Dendritic cell treated with granulocyte-macrophage colony-stimulating factor and Interleukin-4, amounts not matched to agents 40 ng/mL and 50 ng/mL, for 4 days (primary cell): ENCODE results near the gene NOL3.

Experiments
- H3K27ac Mint-ChIP-seq: one replicate; pipeline ENCODE4 v1.8.0; 2022; ENCODE audit warnings: mild to moderate bottlenecking, mixed read lengths
- H3K27me3 Mint-ChIP-seq: one replicate; pipeline ENCODE4 v1.8.0; 2022; ENCODE audit warnings: mild to moderate bottlenecking, mixed read lengths
- H3K36me3 Mint-ChIP-seq: one replicate; pipeline ENCODE4 v1.8.0; 2022; ENCODE audit warnings: low read depth, mixed read lengths
- H3K4me1 Mint-ChIP-seq: one replicate; pipeline ENCODE4 v1.8.0; 2022; ENCODE audit warnings: low read depth, mixed read lengths
- H3K4me3 Mint-ChIP-seq: one replicate; pipeline ENCODE4 v1.8.0; 2022; ENCODE audit warnings: mild to moderate bottlenecking, moderate library complexity, mixed read lengths
- H3K9me3 Mint-ChIP-seq: one replicate; pipeline ENCODE4 v1.8.0; 2022; ENCODE audit warnings: mixed read lengths
- intact Hi-C: fragments of 100-400 bp; cut with micrococcal nuclease; formaldehyde crosslinking; loops from one replicate; pipeline ENCODE4 v1.15.0; 2022

Gene NOL3

GRCh38 chr16:67149276-67150046, 20.9 kb upstream of the NOL3 start:
- Mint-ChIP-seq H3K4me3 (no peak overlapping the region), H3K9me3 (no peaks in the 10 kb centered on the region), H3K4me1 (peaks cover 9% of the 10 kb centered on the region), H3K27me3 (peaks cover 60% of the 10 kb centered on the region), H3K36me3 (peaks cover 68% of the 10 kb centered on the region), H3K27ac (no peak overlapping the region)
- intact Hi-C loops, result loop anchor here (10.0 kb wide), 1 partner anchor 45 kb away; the partner anchor contains the start of gene PHAF1

DNA sequence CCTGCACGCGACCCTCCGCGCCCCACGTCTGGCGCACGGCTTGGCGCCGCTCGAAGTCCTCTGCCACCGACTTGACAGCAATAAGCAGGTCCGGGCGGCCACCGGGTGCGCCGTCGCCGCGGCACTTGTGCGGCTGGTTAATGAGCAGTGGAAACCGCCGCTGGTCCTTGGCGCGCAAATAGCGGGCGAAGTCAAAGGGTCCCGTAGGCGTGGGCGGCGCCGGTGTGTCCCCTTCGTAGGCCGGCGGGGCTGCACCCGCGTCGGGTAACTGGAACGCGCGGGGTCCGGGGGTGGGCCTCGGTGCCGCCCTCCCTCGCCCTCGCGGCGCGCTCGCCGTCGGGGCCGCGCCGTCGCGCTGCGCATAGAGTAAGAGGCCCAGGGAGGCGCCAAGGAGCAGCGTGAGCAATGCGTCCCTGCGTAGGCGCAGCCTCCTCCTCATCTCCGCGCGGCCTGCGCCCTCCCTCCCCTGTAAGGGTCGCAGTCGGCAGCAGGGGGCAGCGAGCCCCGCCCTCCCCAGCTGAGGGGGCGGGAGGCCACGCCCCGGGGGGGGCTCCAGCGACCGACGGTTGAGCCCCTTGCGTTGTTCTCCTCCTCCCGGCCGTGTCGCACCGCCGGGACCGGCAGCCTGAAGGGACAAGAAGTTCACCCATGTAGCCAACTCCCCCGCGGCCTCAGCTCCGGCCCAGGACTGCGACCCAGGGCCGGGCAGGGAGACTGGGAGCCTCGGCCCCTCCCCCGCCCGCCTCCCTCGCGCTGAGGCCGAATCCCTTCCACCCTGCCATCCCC, 20.1 kb upstream of the NOL3 start:
- H3K27ac Mint-ChIP-seq, result no peak overlapping the region
- H3K4me3 Mint-ChIP-seq, result peak overlapping the region; percentile 65
- intact Hi-C loops, result loop anchor here (10.0 kb wide), 1 partner anchor 45 kb away; the partner anchor contains the start of gene PHAF1
- peaks cover 65% of the 10 kb centered on the region for H3K36me3 Mint-ChIP-seq
- H3K9me3 Mint-ChIP-seq, result no peaks in the 10 kb centered on the region
- peaks cover 12% of the 10 kb centered on the region for H3K4me1 Mint-ChIP-seq
- H3K27me3 Mint-ChIP-seq, result peaks cover 67% of the 10 kb centered on the region

GRCh38 chr16:67150833-67151396, 19.4 kb upstream of the NOL3 start, which contains the start of gene B3GNT9:
TSS of gene B3GNT9 (minus strand) at chr16:67150998. CDS start at chr16:67150485, 513 bp downstream.
- Mint-ChIP-seq H3K36me3 (peaks cover 64% of the 10 kb centered on the region), H3K4me1 (peaks cover 19% of the 10 kb centered on the region), H3K4me3 (peak within 1 kb of the TSS; percentile 65), H3K27ac (no peak within 1 kb of the TSS), H3K9me3 (no peaks in the 10 kb centered on the region), H3K27me3 (peaks cover 74% of the 10 kb centered on the region)
- intact Hi-C loops, result loop anchor here (10.0 kb wide), 1 partner anchor 46 kb away; the partner anchor contains the start of gene PHAF1

GRCh38 chr16:67151431-67152097, 18.8 kb upstream of the NOL3 start:
- intact Hi-C loops, result loop anchor here (10.0 kb wide), 1 partner anchor 47 kb away; the partner anchor contains the start of gene PHAF1
- Mint-ChIP-seq H3K36me3 (peaks cover 63% of the 10 kb centered on the region), H3K27me3 (peaks cover 79% of the 10 kb centered on the region), H3K4me3 (no peak overlapping the region), H3K9me3 (no peaks in the 10 kb centered on the region), H3K4me1 (peaks cover 25% of the 10 kb centered on the region), H3K27ac (no peak overlapping the region)

- Mint-ChIP-seq H3K4me1 (peaks cover 52% of the 10 kb centered on the region), H3K36me3 (peaks cover 52% of the 10 kb centered on the region), H3K27ac (peak overlapping the region; percentile 55), H3K9me3 (no peaks in the 10 kb centered on the region), H3K4me3 (peak overlapping the region; percentile 76), H3K27me3 (peaks cover 66% of the 10 kb centered on the region)
- intact Hi-C loops, result loop anchor here (1.0 to 10.0 kb wide), 4 partner anchors 50 to 200 kb away; partner anchors contain the start of gene PHAF1
Observed at GRCh38 chr16:67154578-67155294, 15.6 kb upstream of the NOL3 start.

GRCh38 chr16:67155295-67156142, 14.8 kb upstream of the NOL3 start:
- Mint-ChIP-seq H3K27ac (peak overlapping the region; percentile 55), H3K36me3 (peaks cover 57% of the 10 kb centered on the region), H3K27me3 (peaks cover 60% of the 10 kb centered on the region), H3K4me3 (peak overlapping the region; percentile 76), H3K9me3 (no peaks in the 10 kb centered on the region), H3K4me1 (peaks cover 57% of the 10 kb centered on the region)
- intact Hi-C loops, result loop anchor here (1.0 to 10.0 kb wide), 4 partner anchors 51 to 201 kb away; partner anchors contain the start of gene PHAF1

DNA sequence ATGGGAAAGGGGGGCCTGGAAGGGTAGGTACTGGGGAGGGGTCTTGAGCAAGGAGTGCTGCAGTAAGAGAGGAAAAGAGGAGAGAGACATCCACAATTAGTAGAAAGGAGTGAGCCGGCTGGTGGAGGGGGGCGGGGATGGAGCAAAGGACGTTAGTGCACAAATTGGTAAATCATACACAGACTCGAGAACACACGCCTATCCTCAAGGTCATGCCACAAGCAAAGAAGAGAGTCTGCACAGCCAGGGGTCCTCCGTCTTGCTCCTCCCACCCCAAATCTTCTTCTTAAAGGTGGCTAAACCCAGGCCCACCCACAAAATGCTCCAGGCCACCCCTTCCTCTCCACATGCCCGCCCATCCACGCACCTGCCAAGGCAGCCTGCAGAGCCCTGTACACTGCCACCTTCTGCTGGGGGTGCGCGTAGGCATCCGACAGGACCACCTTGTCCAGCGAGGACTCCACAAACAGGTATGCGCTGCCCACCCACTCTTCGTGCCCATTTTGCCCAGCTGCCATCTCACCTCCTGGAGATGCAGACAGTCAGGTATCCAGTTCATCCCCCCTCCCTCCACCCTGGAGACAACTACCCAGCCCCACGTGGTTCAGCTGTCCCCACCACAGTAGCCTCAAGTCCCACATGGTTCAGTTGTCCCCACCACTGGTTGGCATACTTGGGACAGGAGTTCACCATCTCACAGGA, 14.0 kb upstream of the NOL3 start:
- H3K27me3 Mint-ChIP-seq, result peaks cover 57% of the 10 kb centered on the region
- H3K27ac Mint-ChIP-seq, result no peak overlapping the region
- peaks cover 57% of the 10 kb centered on the region for H3K36me3 Mint-ChIP-seq
- intact Hi-C loops, result loop anchor here (5.0 to 10.0 kb wide), 2 partner anchors 51 to 139 kb away; partner anchors contain the start of gene PHAF1
- no peaks in the 10 kb centered on the region for H3K9me3 Mint-ChIP-seq
- peaks cover 64% of the 10 kb centered on the region for H3K4me1 Mint-ChIP-seq
- H3K4me3 Mint-ChIP-seq, result no peak overlapping the region

- H3K27ac Mint-ChIP-seq, result peak overlapping the region; percentile 1
- intact Hi-C loops, result loop anchor here (5.0 to 10.0 kb wide), 2 partner anchors 52 to 140 kb away; partner anchors contain the start of gene PHAF1
Observed at GRCh38 chr16:67157106-67157748, 13.1 kb upstream of the NOL3 start.

GRCh38 chr16:67157892-67158635, 12.3 kb upstream of the NOL3 start:
- Mint-ChIP-seq H3K9me3 (no peaks in the 10 kb centered on the region), H3K4me3 (peak overlapping the region; percentile 36), H3K27me3 (peaks cover 54% of the 10 kb centered on the region), H3K27ac (peak overlapping the region; percentile 90), H3K36me3 (peaks cover 54% of the 10 kb centered on the region), H3K4me1 (peaks cover 72% of the 10 kb centered on the region)
- intact Hi-C loops, result loop anchor here (5.0 to 10.0 kb wide), 2 partner anchors 53 to 141 kb away; partner anchors contain the start of gene PHAF1

More at GRCh38 chr16:67157106-67157748, 13.1 kb upstream of the NOL3 start:
- Mint-ChIP-seq H3K27me3 (peaks cover 54% of the 10 kb centered on the region), H3K4me1 (peaks cover 69% of the 10 kb centered on the region), H3K9me3 (no peaks in the 10 kb centered on the region), H3K36me3 (peaks cover 57% of the 10 kb centered on the region), H3K4me3 (no peak overlapping the region)

DNA sequence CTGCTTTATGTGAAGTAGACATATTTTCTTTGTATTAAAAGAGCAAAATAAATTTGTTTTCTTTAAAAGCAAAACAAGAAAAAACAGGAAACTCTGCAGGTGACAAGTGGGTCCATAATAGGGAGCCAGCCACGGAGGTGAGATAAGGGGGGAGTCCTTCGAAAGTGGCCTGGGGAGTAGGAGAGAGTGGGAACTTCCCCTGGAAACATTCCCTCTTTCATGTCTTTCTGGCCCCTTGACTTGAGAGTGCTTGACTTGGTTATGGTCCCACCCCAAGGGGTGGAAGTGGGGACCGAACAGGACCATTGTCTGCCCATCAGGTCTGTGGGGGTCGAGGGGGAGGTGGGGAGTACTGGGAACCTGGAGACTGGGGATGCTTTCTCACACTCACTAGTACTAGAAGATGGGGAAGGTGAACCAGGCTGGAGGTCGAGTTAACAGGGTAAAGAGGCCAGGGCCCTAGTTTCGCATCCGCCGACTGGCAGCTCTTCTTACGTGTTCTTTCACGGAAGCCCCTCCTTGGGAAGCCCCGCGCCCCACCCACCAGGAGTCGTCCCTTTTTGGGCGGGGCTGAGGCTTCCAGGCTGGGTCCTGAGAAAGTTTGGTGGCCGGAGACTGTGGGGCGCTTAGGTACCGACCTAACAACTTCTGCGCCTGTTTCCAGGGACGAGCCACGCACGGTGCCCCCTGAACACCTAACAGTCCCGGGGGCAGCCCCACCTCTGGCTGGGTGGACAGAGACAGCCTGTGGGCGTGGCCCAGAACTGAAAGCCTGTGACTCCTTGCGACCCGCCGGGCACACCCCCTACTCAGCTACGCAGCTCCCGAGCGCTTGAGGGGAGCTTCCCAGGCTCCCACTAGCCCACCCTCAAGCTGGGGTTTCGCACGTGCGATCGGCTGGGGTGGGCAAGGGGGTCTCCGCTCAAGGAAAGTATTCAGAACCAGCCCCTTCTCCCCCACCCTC, 11.4 kb upstream of the NOL3 start:
- Mint-ChIP-seq H3K27ac (peak overlapping the region; percentile 90), H3K27me3 (peaks cover 56% of the 10 kb centered on the region), H3K4me1 (peaks cover 76% of the 10 kb centered on the region), H3K9me3 (no peaks in the 10 kb centered on the region), H3K36me3 (peaks cover 46% of the 10 kb centered on the region), H3K4me3 (peak overlapping the region; percentile 88)
- intact Hi-C loops, result loop anchor here (5.0 to 10.0 kb wide), 2 partner anchors 54 to 142 kb away; partner anchors contain the start of gene PHAF1
